Measurements from ENCODE around the gene IL10.

IL10 gene

GRCh38 chr1:206732992-206733391, 39.3 kb downstream of the IL10 start:
- no peak for DNase-seq

- no peak for DNase-seq
Measured at GRCh38 chr1:206732508-206732907, 39.8 kb downstream of the IL10 start.

- DNase-seq: no peak
Measured at GRCh38 chr1:206729507-206729906, 42.8 kb downstream of the IL10 start.

GRCh38 chr1:206729050-206729449, 43.2 kb downstream of the IL10 start:
- no peak for DNase-seq

GRCh38 chr1:206728697-206728987, 43.7 kb downstream of the IL10 start:
- no peak for DNase-seq

GRCh38 chr1:206727981-206728696, 44.2 kb downstream of the IL10 start:
- DNase-seq: no peak

GRCh38 chr1:206725109-206725963, 47.0 kb downstream of the IL10 start:
- no peak for DNase-seq

- DNase-seq: no peak
Measured at GRCh38 chr1:206723805-206724472, 48.4 kb downstream of the IL10 start.

- DNase-seq: no peak
Measured at GRCh38 chr1:206723462-206723804, 48.9 kb downstream of the IL10 start.

- no peak for DNase-seq
Measured at GRCh38 chr1:206722751-206723461, 49.4 kb downstream of the IL10 start.

- DNase-seq: no peak
Measured at GRCh38 chr1:206721454-206721853, 50.8 kb downstream of the IL10 start.

- no peak for DNase-seq
Measured at GRCh38 chr1:206719169-206719839, 53.0 kb downstream of the IL10 start.

GRCh38 chr1:206717674-206717989, 54.7 kb downstream of the IL10 start:
- DNase-seq: no peak
